ENCODE data around the gene OTOG. TPM values are rescaled to one million over a fixed set of nuclear protein-coding genes. Genes with fewer than 3 reads are reported as not detected.

The OTOG gene
- total and polyA plus RNA-seq, 2 of the 8 experiments (the other 6 are each of a cell fraction or from before 2014, with no cell fraction given): 0.41 to 1.5 TPM

- H3K4me1 ChIP-seq (replicated peaks in 1 of 4; ENCODE audit: control insufficient read depth in 3 of 4, insufficient read depth in 4 of 4, low read length in 3 of 4): no peaks in the 10 kb centered on the region
- no peak overlapping the region for H2BK20ac ChIP-seq (ENCODE audit: low read length)
- H3K27ac ChIP-seq (ENCODE audit: low read depth, low read length): no peak overlapping the region
- no peak overlapping the region for H3K4me3 ChIP-seq (ENCODE audit: extremely low read depth in 1 of 4, insufficient read depth in 2 of 4, low read depth in 3 of 4, low read length in 4 of 4)
- peaks cover 0 to 3% of the 10 kb centered on the region in 2 experiments for H4K20me1 ChIP-seq (replicated peaks in 1 of 2; ENCODE audit: control insufficient read depth in 1 of 2, insufficient read depth in 2 of 2, low read length in 2 of 2)
- H2BK120ac ChIP-seq (replicated peaks; ENCODE audit: low read depth, low read length): no peak overlapping the region
- no peaks in the 10 kb centered on the region; the same call in 1 of the 2 replicates for H3K23me2 ChIP-seq (ENCODE audit: low read depth, low read length)
- ChIA-PET POLR2A (ENCODE audit: partially characterized antibody) (no interaction called here), CTCF (ENCODE audit: partially characterized antibody) (interaction anchor here (0.6 to 9.4 kb wide), 6 partner anchors 8 to 170 kb away, joined by 3 to 98 read pairs (median 4); partner anchors contain the start of gene OTOG)
- H3K23ac ChIP-seq (ENCODE audit: insufficient read length): no peak overlapping the region
- no peak overlapping the region for H2BK15ac ChIP-seq (ENCODE audit: low read length)
- H2AFZ ChIP-seq (ENCODE audit: low read length): no peak overlapping the region
- no peaks in the 10 kb centered on the region for H3K79me1 ChIP-seq (ENCODE audit: low read depth, low read length)
- H3K18ac ChIP-seq (ENCODE audit: extremely low read depth, low read length): no peak overlapping the region
- no peak overlapping the region for H2BK5ac ChIP-seq (ENCODE audit: low read depth, low read length)
- no peak overlapping the region for H3K14ac ChIP-seq (ENCODE audit: insufficient read length)
- no peak overlapping the region for H3K4ac ChIP-seq (replicated peaks; ENCODE audit: insufficient read length, low read depth, low read length)
- DNase-seq (ENCODE audit: low read depth in 1 of 2, low spot score in 2 of 2) (no peak), FAIRE-seq (no peak)
- no peaks in the 10 kb centered on the region for H3K27me3 ChIP-seq (replicated peaks in 1 of 4; ENCODE audit: control insufficient read depth in 3 of 4, extremely low read depth in 1 of 4, insufficient read depth in 3 of 4, low read length in 3 of 4)
- H3K9me3 ChIP-seq (ENCODE audit: insufficient read depth in 2 of 2, low read depth in 1 of 2, low read length in 1 of 2): no peaks in the 10 kb centered on the region
- no peak overlapping the region for H4K5ac ChIP-seq (ENCODE audit: insufficient read length, low read depth, low read length)
- H3K79me2 ChIP-seq (ENCODE audit: control insufficient read depth in 1 of 2, insufficient read depth in 2 of 2, low read length in 2 of 2): no peaks in the 10 kb centered on the region
- no peak overlapping the region for H4K91ac ChIP-seq (replicated peaks; ENCODE audit: insufficient read length, low read length)
- WGBS, 2 experiments (ENCODE audit: extremely low coverage in 1 of 2, insufficient coverage in 1 of 2, insufficient read length in 1 of 2, insufficient replicate concordance in 2 of 2, low coverage in 1 of 2, low lambda C conversion rate in 2 of 2, missing lambda C conversion rate in 1 of 2): 98% methylated on average over 9 of the region's 9 CpGs; no CpG with 5 or more reads in 1 of the 2 experiments
- H2BK12ac ChIP-seq (ENCODE audit: low read depth, low read length): no peak overlapping the region
- no peak overlapping the region for H3K4me2 ChIP-seq (ENCODE audit: insufficient read depth in 1 of 2, low read depth in 2 of 2, low read length in 2 of 2)
- no peak overlapping the region for H3K56ac ChIP-seq (replicated peaks; ENCODE audit: insufficient read length, low read depth, low read length)
- no peaks in the 10 kb centered on the region for H3K36me3 ChIP-seq (ENCODE audit: control insufficient read depth in 2 of 4, insufficient read depth in 4 of 4, low read length in 3 of 4)
- TF ChIP-seq EGR1 (IDR thresholded peaks at IDR 0.05; ENCODE audit: borderline replicate concordance, low read depth, low read length) (no peak), RXRA (IDR thresholded peaks at IDR 0.05; ENCODE audit: insufficient read depth, low read depth, low read length) (no peak)
- H4K8ac ChIP-seq (ENCODE audit: extremely low read depth, insufficient read depth, low read length): no peak overlapping the region
- H3K9ac ChIP-seq (replicated peaks in 1 of 4; ENCODE audit: extremely low read depth in 1 of 4, low read depth in 3 of 4, low read length in 3 of 4): no peak overlapping the region
- no peak overlapping the region for H2AK5ac ChIP-seq (ENCODE audit: low read depth, low read length)
These were observed 14.5 kb downstream of the OTOG start for GRCh38 chr11:17561526-17561925.
